H1 (cell line): Measurements from ENCODE around the gene CD300E. TPM values are rescaled to one million over a fixed set of nuclear protein-coding genes. Genes with fewer than 3 reads are reported as not detected.

Experiments used
- CTCF ChIA-PET: fragments of 300-600 bp; sonication (Branson Sonifier 250); formaldehyde crosslinking; loops from one replicate; lab custom pipeline; 2021; ENCODE audit not compliant: partially characterized antibody; lab: Charles Lee
- POLR2A ChIA-PET: fragments of 300-600 bp; sonication (Branson Sonifier 250); formaldehyde crosslinking; loops from one replicate; lab custom pipeline; 2021; ENCODE audit warnings: inconsistent platforms; ENCODE audit not compliant: partially characterized antibody; lab: Charles Lee
- DNase-seq, 2 experiments: peaks; one replicate each; pipeline versions ENCODE4 v3.0.0 to v3.0.0-alpha.2; 2010 to 2022; ENCODE audit warnings: low spot score in 2 of 2, low read depth in 1 of 2, mixed read lengths in 1 of 2
- FAIRE-seq: peaks from 2 replicates; lab custom pipeline; 2011; peaks lifted over from hg19 to GRCh38; lab: Jason Lieb, UNC
- H2AFZ ChIP-seq: 2 replicates; pipeline ENCODE4 v1.8.1; 2012; ENCODE audit warnings: low read length, inconsistent platforms
- H2AK5ac ChIP-seq: 2 replicates; pipeline ENCODE4 v1.6.1; 2013; ENCODE audit warnings: low read depth, low read length
- H2BK120ac ChIP-seq: replicated peaks from 2 replicates; pipeline ENCODE3; 2013; ENCODE audit warnings: low read depth, low read length, inconsistent platforms
- H2BK12ac ChIP-seq: 2 replicates; pipeline ENCODE4 v1.6.1; 2013; ENCODE audit warnings: low read depth, low read length
- H2BK15ac ChIP-seq: 2 replicates; pipeline ENCODE4 v1.6.1; 2013; ENCODE audit warnings: low read length
- H2BK20ac ChIP-seq: 2 replicates; pipeline ENCODE4 v1.6.1; 2013; ENCODE audit warnings: low read length
- H2BK5ac ChIP-seq: 2 replicates; pipeline ENCODE4 v1.6.1; 2013; ENCODE audit warnings: low read depth, low read length
- H3K14ac ChIP-seq: 2 replicates; pipeline ENCODE4 v1.6.1; 2013; ENCODE audit warnings: inconsistent platforms; ENCODE audit not compliant: insufficient read length
- H3K18ac ChIP-seq: 2 replicates; pipeline ENCODE4 v1.6.1; 2013; ENCODE audit warnings: low read length; ENCODE audit errors: extremely low read depth
- H3K23ac ChIP-seq: 2 replicates; pipeline ENCODE4 v1.6.1; 2013; ENCODE audit warnings: inconsistent platforms; ENCODE audit not compliant: insufficient read length
- H3K23me2 ChIP-seq: 2 replicates; pipeline ENCODE4 v1.6.1; 2013; ENCODE audit warnings: low read depth, low read length
- H3K27ac ChIP-seq: 2 replicates; pipeline ENCODE4 v1.6.1; 2011; ENCODE audit warnings: low read depth, low read length, inconsistent platforms
- H3K27me3 ChIP-seq, 4 experiments: replicated peaks in 1 of 4; 1 replicate in 1 of 4; 2 replicates in 3 of 4; pipeline versions ENCODE4 v1.6.1 to v1.8.1; 2011 to 2013; ENCODE audit warnings: low read length in 3 of 4, mild to moderate bottlenecking in 3 of 4, inconsistent platforms in 2 of 4, mixed read lengths in 2 of 4, moderate library complexity in 1 of 4; ENCODE audit not compliant: control insufficient read depth in 3 of 4, insufficient read depth in 3 of 4; ENCODE audit errors: extremely low read depth in 1 of 4
- H3K36me3 ChIP-seq, 4 experiments: 2 replicates each; pipeline versions ENCODE4 v1.6.1 to v1.8.1; 2011 to 2013; ENCODE audit warnings: mild to moderate bottlenecking in 4 of 4, low read length in 3 of 4, moderate library complexity in 2 of 4, control low read depth in 1 of 4, inconsistent platforms in 1 of 4; ENCODE audit not compliant: insufficient read depth in 4 of 4, control insufficient read depth in 2 of 4
- H3K4ac ChIP-seq: replicated peaks from 2 replicates; pipeline ENCODE3; 2013; ENCODE audit warnings: low read length, low read depth, mixed read lengths, inconsistent platforms; ENCODE audit not compliant: insufficient read length
- H3K4me1 ChIP-seq, 4 experiments: replicated peaks in 1 of 4; 1 replicate in 1 of 4; 2 replicates in 3 of 4; pipeline versions ENCODE4 v1.6.1 to v1.8.1; 2011 to 2013; ENCODE audit warnings: low read length in 3 of 4, inconsistent platforms in 2 of 4, mixed read lengths in 1 of 4; ENCODE audit not compliant: insufficient read depth in 4 of 4, control insufficient read depth in 3 of 4
- H3K4me2 ChIP-seq, 2 experiments: 2 replicates each; pipeline versions ENCODE4 v1.6.1 to v1.8.1; 2011 to 2013; ENCODE audit warnings: low read depth in 2 of 2, low read length in 2 of 2, control low read depth in 1 of 2, inconsistent platforms in 1 of 2, mild to moderate bottlenecking in 1 of 2; ENCODE audit not compliant: insufficient read depth in 1 of 2
- H3K4me3 ChIP-seq, 4 experiments: fragments of 200-600, 300-600 bp in 1 of 4; sonication (generic), shearing (Covaris generic), sonication (Bioruptor Twin) in 1 of 4; 2 replicates each; pipeline versions ENCODE4 v1.5.1 to v1.8.1; 2011 to 2016; ENCODE audit warnings: low read length in 4 of 4, low read depth in 3 of 4, control low read depth in 2 of 4, inconsistent platforms in 2 of 4, mild to moderate bottlenecking in 2 of 4, mixed read lengths in 1 of 4, moderate library complexity in 1 of 4; ENCODE audit not compliant: insufficient read depth in 2 of 4; ENCODE audit errors: extremely low read depth in 1 of 4
- H3K56ac ChIP-seq: replicated peaks from 2 replicates; pipeline ENCODE3; 2013; ENCODE audit warnings: low read depth, mild to moderate bottlenecking, mixed read lengths, low read length, inconsistent platforms; ENCODE audit not compliant: insufficient read length
- H3K79me1 ChIP-seq: 2 replicates; pipeline ENCODE4 v1.6.1; 2013; ENCODE audit warnings: low read depth, low read length, control low read depth
- H3K79me2 ChIP-seq, 2 experiments: 2 replicates each; pipeline versions ENCODE4 v1.6.1 to v1.8.1; 2012 to 2013; ENCODE audit warnings: low read length in 2 of 2, mild to moderate bottlenecking in 2 of 2, inconsistent platforms in 1 of 2; ENCODE audit not compliant: insufficient read depth in 2 of 2, control insufficient read depth in 1 of 2
- H3K9ac ChIP-seq, 4 experiments: replicated peaks in 1 of 4; 1 replicate in 1 of 4; 2 replicates in 3 of 4; pipeline versions ENCODE4 v1.6.1 to v1.8.1; 2011 to 2013; ENCODE audit warnings: low read depth in 3 of 4, low read length in 3 of 4, control low read depth in 2 of 4, mild to moderate bottlenecking in 2 of 4, moderate library complexity in 2 of 4, inconsistent platforms in 1 of 4; ENCODE audit errors: extremely low read depth in 1 of 4
- H3K9me3 ChIP-seq, 2 experiments: 2 replicates each; pipeline versions ENCODE4 v1.6.1 to v1.8.1; 2012 to 2013; ENCODE audit warnings: mild to moderate bottlenecking in 2 of 2, moderate library complexity in 2 of 2, control low read depth in 1 of 2, inconsistent platforms in 1 of 2, low read depth in 1 of 2, low read length in 1 of 2, mixed read lengths in 1 of 2; ENCODE audit not compliant: insufficient read depth in 2 of 2
- H4K20me1 ChIP-seq, 2 experiments: replicated peaks in 1 of 2; 2 replicates each; pipeline versions ENCODE3 to v1.8.1; 2011 to 2013; ENCODE audit warnings: inconsistent platforms in 2 of 2, low read length in 2 of 2, mild to moderate bottlenecking in 1 of 2; ENCODE audit not compliant: insufficient read depth in 2 of 2, control insufficient read depth in 1 of 2
- H4K5ac ChIP-seq: 2 replicates; pipeline ENCODE4 v1.6.1; 2013; ENCODE audit warnings: low read length, low read depth, mixed read lengths, inconsistent platforms; ENCODE audit not compliant: insufficient read length
- H4K8ac ChIP-seq: 2 replicates; pipeline ENCODE4 v1.8.0; 2013; ENCODE audit warnings: mild to moderate bottlenecking, moderate library complexity, low read length, inconsistent platforms; ENCODE audit not compliant: insufficient read depth; ENCODE audit errors: extremely low read depth
- H4K91ac ChIP-seq: replicated peaks from 2 replicates; pipeline ENCODE3; 2013; ENCODE audit warnings: low read length, mixed read lengths, inconsistent platforms; ENCODE audit not compliant: insufficient read length
- KDM1A ChIP-seq: fragments of 200-600, 300-600 bp; sonication (generic); IDR thresholded peaks from 2 replicates; pipeline ENCODE4 v1.7.1; 2016; ENCODE audit warnings: mild to moderate bottlenecking, low read length, borderline replicate concordance
- SUZ12 ChIP-seq: fragments of 200-600 bp; sonication (generic); IDR thresholded peaks from 2 replicates; pipeline ENCODE4 v1.6.1; 2012; ENCODE audit warnings: mild to moderate bottlenecking, inconsistent platforms, low read length, moderate library complexity, mixed read lengths
- WGBS, 2 experiments: shearing (Covaris generic) in 1 of 2; methylation state at CpG; one replicate each; pipeline versions ENCODE4 v1.1.6 to v1.1.7; 2013 to 2015; ENCODE audit warnings: low lambda C conversion rate in 2 of 2, mixed read lengths in 2 of 2, inconsistent platforms in 1 of 2, low coverage in 1 of 2, missing lambda C conversion rate in 1 of 2; ENCODE audit not compliant: insufficient replicate concordance in 2 of 2, insufficient coverage in 1 of 2, insufficient read length in 1 of 2; ENCODE audit errors: extremely low coverage in 1 of 2, missing lambda C conversion rate in 1 of 2; 5-methylcytosine and 5-hydroxymethylcytosine counted together
- polyA plus RNA-seq, 7 experiments: library from polyadenylated mRNA; depleted of rRNA in 3 of 7; stranded (reverse) in 5 of 7; unstranded in 2 of 7; fragments of >200 nt in 5 of 7; fragments of 200-250 nt in 2 of 7; gene quantifications; 1 replicate in 5 of 7; 2 replicates in 1 of 7; 4 replicates in 1 of 7; pipeline versions ENCODE4 v1.2.1 to v1.2.3, GENCODE V29; 2011 to 2013; ENCODE audit warnings: missing spikeins in 2 of 7, mixed read lengths in 2 of 7
- total RNA-seq: library from RNA; stranded (reverse); fragmentation: NEBNext Ultra II Directional; extraction: Animal tissue kit (Norgen Biotek cat#: 25700); gene quantifications from 2 replicates; pipeline ENCODE4 v1.2.1, GENCODE V29; 2021
- TF ChIP-seq, protein P1 (sequence below): IDR thresholded peaks from 2 replicates; pipeline ENCODE4 v1.6.1; 2012; ENCODE audit warnings: low read length, inconsistent platforms
- TF ChIP-seq, protein P2 (sequence below): IDR thresholded peaks from 2 replicates; pipeline ENCODE4 v1.6.1; 2011; ENCODE audit warnings: low read length, improper control_type of control experiment
- TF ChIP-seq, protein P3 (sequence below): IDR thresholded peaks from 2 replicates; pipeline ENCODE4 v1.6.1; 2012; ENCODE audit warnings: inconsistent platforms
- TF ChIP-seq, protein P4 (sequence below), 3 experiments: IDR thresholded peaks; 1 replicate in 2 of 3; 2 replicates in 1 of 3; pipeline versions ENCODE4 v1.5.1 to v1.6.1; 2011; ENCODE audit warnings: low read length in 3 of 3, mild to moderate bottlenecking in 3 of 3, inconsistent platforms in 2 of 3, low read depth in 1 of 3, moderate library complexity in 1 of 3; ENCODE audit not compliant: insufficient read depth in 1 of 3; ENCODE audit errors: control extremely low read depth in 1 of 3
- TF ChIP-seq, protein P5 (sequence below): IDR thresholded peaks from 2 replicates; pipeline ENCODE4 v1.6.1; 2012; ENCODE audit warnings: inconsistent platforms

CD300E gene
- total and polyA plus RNA-seq, 2 of the 8 experiments (the other 6 are each of a cell fraction or from before 2014, with no cell fraction given), result not detected

DNA sequence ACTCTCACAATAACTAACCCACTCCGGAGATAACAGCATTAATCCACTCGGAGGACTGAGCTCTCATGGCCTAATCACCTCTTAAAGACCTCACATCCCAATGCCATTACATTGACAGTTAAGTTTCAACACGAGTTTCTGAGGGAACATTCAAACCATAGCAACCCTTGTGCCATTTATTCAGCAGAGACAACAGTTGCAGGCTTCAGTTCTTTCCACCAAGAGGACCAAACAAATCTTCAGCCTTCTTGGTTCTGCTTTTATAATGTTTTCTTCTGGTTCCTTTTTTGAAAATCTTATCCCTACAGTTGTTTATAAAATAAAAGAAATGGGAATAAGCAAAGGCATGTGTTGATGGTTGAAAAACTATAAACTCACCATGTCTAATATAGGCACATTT lies 2.1 kb upstream of the CD300E start:
- no peaks in the 10 kb centered on the region for H3K27me3 ChIP-seq
- no peaks in the 10 kb centered on the region for H4K20me1 ChIP-seq
- no peaks in the 10 kb centered on the region for H3K36me3 ChIP-seq
- H3K9me3 ChIP-seq, result 0 out of 4 replicates have a peak, but pooled peaks cover 0 to 2% of the 10 kb centered on the region in 2 experiments
- no peaks in the 10 kb centered on the region for H3K23me2 ChIP-seq
- POLR2A ChIA-PET, result interaction anchor here (0.6 kb wide), 1 partner anchor 306 kb away, joined by 3 read pairs; no protein-coding TSS in a partner anchor
- no peak overlapping the region for H3K27ac ChIP-seq
- H3K4me2 ChIP-seq, result no peak overlapping the region
- H2BK20ac ChIP-seq, result no peak overlapping the region
- 82% methylated on average over 3 of the region's 3 CpGs; no CpG with 5 or more reads in 1 of the 2 experiments for WGBS, 2 experiments
- H2AFZ ChIP-seq, result no peak overlapping the region
- no peak overlapping the region for H4K8ac ChIP-seq
- H3K23ac ChIP-seq, result no peak overlapping the region
- H2AK5ac ChIP-seq, result no peak overlapping the region
- no peaks in the 10 kb centered on the region for H3K79me2 ChIP-seq
- H4K5ac ChIP-seq, result no peak overlapping the region
- no peak overlapping the region for H3K14ac ChIP-seq
- H4K91ac ChIP-seq, result no peak overlapping the region
- H3K4me3 ChIP-seq, result no peak overlapping the region
- H2BK120ac ChIP-seq, result no peak overlapping the region
- H2BK12ac ChIP-seq, result no peak overlapping the region
- FAIRE-seq (no peak), DNase-seq (no peak)
- H3K18ac ChIP-seq, result no peak overlapping the region
- H2BK15ac ChIP-seq, result no peak overlapping the region
- no peaks in the 10 kb centered on the region for H3K4me1 ChIP-seq
- CTCF ChIA-PET, result interaction anchor here (0.7 to 1.6 kb wide), 5 partner anchors 10 to 2000 kb away, joined by 3 to 7 read pairs (median 3); no protein-coding TSS in a partner anchor
- H3K56ac ChIP-seq, result no peak overlapping the region
- no peaks in the 10 kb centered on the region for H3K79me1 ChIP-seq
- H3K9ac ChIP-seq, result no peak overlapping the region
- H3K4ac ChIP-seq, result no peak overlapping the region
- H2BK5ac ChIP-seq, result no peak overlapping the region
- TF ChIP-seq, protein P1, sequence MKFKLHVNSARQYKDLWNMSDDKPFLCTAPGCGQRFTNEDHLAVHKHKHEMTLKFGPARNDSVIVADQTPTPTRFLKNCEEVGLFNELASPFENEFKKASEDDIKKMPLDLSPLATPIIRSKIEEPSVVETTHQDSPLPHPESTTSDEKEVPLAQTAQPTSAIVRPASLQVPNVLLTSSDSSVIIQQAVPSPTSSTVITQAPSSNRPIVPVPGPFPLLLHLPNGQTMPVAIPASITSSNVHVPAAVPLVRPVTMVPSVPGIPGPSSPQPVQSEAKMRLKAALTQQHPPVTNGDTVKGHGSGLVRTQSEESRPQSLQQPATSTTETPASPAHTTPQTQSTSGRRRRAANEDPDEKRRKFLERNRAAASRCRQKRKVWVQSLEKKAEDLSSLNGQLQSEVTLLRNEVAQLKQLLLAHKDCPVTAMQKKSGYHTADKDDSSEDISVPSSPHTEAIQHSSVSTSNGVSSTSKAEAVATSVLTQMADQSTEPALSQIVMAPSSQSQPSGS, result no peak
- TF ChIP-seq KDM1A, result no peak
- TF ChIP-seq, protein P2, sequence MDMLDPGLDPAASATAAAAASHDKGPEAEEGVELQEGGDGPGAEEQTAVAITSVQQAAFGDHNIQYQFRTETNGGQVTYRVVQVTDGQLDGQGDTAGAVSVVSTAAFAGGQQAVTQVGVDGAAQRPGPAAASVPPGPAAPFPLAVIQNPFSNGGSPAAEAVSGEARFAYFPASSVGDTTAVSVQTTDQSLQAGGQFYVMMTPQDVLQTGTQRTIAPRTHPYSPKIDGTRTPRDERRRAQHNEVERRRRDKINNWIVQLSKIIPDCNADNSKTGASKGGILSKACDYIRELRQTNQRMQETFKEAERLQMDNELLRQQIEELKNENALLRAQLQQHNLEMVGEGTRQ, result no peak
- TF ChIP-seq, protein P3, sequence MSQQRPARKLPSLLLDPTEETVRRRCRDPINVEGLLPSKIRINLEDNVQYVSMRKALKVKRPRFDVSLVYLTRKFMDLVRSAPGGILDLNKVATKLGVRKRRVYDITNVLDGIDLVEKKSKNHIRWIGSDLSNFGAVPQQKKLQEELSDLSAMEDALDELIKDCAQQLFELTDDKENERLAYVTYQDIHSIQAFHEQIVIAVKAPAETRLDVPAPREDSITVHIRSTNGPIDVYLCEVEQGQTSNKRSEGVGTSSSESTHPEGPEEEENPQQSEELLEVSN, result no peak
- TF ChIP-seq, protein P4, sequence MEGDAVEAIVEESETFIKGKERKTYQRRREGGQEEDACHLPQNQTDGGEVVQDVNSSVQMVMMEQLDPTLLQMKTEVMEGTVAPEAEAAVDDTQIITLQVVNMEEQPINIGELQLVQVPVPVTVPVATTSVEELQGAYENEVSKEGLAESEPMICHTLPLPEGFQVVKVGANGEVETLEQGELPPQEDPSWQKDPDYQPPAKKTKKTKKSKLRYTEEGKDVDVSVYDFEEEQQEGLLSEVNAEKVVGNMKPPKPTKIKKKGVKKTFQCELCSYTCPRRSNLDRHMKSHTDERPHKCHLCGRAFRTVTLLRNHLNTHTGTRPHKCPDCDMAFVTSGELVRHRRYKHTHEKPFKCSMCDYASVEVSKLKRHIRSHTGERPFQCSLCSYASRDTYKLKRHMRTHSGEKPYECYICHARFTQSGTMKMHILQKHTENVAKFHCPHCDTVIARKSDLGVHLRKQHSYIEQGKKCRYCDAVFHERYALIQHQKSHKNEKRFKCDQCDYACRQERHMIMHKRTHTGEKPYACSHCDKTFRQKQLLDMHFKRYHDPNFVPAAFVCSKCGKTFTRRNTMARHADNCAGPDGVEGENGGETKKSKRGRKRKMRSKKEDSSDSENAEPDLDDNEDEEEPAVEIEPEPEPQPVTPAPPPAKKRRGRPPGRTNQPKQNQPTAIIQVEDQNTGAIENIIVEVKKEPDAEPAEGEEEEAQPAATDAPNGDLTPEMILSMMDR (IDR thresholded peaks at IDR 0.05; ENCODE audit: control extremely low read depth in 1 of 3, insufficient read depth in 1 of 3, low read depth in 1 of 3, low read length in 3 of 3), result no peak
- TF ChIP-seq, protein P5, sequence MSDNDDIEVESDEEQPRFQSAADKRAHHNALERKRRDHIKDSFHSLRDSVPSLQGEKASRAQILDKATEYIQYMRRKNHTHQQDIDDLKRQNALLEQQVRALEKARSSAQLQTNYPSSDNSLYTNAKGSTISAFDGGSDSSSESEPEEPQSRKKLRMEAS, result no peak
- TF ChIP-seq SUZ12, result no peak
